K562 (cell line): ENCODE results near the gene NCOA6. TPM values are rescaled to one million over a fixed set of nuclear protein-coding genes. Genes with fewer than 3 reads are reported as not detected.

ENCODE experiments used
- ARID4B ChIP-seq: sonication (generic); formaldehyde crosslinking; IDR thresholded peaks from 2 replicates; pipeline ENCODE4 v1.8.0; 2022; ENCODE audit warnings: mild to moderate bottlenecking, missing genetic modification reagents
- BHLHE40 ChIP-seq: IDR thresholded peaks from 2 replicates; pipeline ENCODE4 v1.6.1; 2011; ENCODE audit warnings: low read length, improper control_type of control experiment
- BRD4 ChIP-seq: fragments of 200-600 bp; sonication (generic); IDR thresholded peaks from 2 replicates; pipeline ENCODE4 v1.6.1; 2017; ENCODE audit warnings: inconsistent platforms
- CBFB ChIP-seq: sonication (generic); formaldehyde crosslinking; IDR thresholded peaks from 2 replicates; pipeline ENCODE4 v1.4.0; 2020; ENCODE audit warnings: mild to moderate bottlenecking, missing genetic modification reagents
- CBX3 ChIP-seq, 2 experiments: IDR thresholded peaks; 1 replicate in 1 of 2; 2 replicates in 1 of 2; pipeline ENCODE4 v1.6.1; 2012; ENCODE audit warnings: inconsistent platforms in 2 of 2, low read length in 2 of 2, borderline replicate concordance in 1 of 2, control low read depth in 1 of 2
- CCNT2 ChIP-seq: IDR thresholded peaks from 2 replicates; pipeline ENCODE4 v1.6.1; 2011; ENCODE audit warnings: borderline replicate concordance, low read depth, mild to moderate bottlenecking, moderate library complexity, mixed read lengths, low read length; ENCODE audit not compliant: insufficient read length; ENCODE audit errors: extremely low read depth
- CXXC5 ChIP-seq: fragments of 250-450 bp; sonication (Bioruptor Pico); IDR thresholded peaks from 2 replicates; pipeline ENCODE4 v1.8.0; 2022; ENCODE audit warnings: inconsistent platforms, mild to moderate bottlenecking, moderate library complexity
- DPF2 ChIP-seq: fragments of 450-650 bp; IDR thresholded peaks from 2 replicates; pipeline ENCODE4 v1.6.1; 2016
- PHF21A ChIP-seq: fragments of 450-650 bp; IDR thresholded peaks from 2 replicates; pipeline ENCODE4 v1.6.1; 2017; ENCODE audit warnings: low read depth, borderline replicate concordance
- REST ChIP-seq, 2 experiments: fragments of 450-650 bp; formaldehyde crosslinking in 1 of 2; IDR thresholded peaks; 2 replicates each; pipeline versions ENCODE4 v1.4.0 to v1.6.1; 2014 to 2020; ENCODE audit warnings: mild to moderate bottlenecking in 2 of 2, borderline replicate concordance in 1 of 2, low read depth in 1 of 2
- TEAD1 ChIP-seq, 2 experiments: fragments of 450-650 bp in 1 of 2; sonication (generic) in 1 of 2; formaldehyde crosslinking; IDR thresholded peaks; 2 replicates each; pipeline versions ENCODE4 v1.4.0 to v1.8.0; 2020 to 2022; ENCODE audit warnings: mild to moderate bottlenecking in 2 of 2, missing genetic modification reagents in 1 of 2
- ZNF830 ChIP-seq: fragments of 250-450 bp; sonication (Bioruptor Pico); IDR thresholded peaks from 2 replicates; pipeline ENCODE4 v1.5.0; 2021; ENCODE audit warnings: mild to moderate bottlenecking
- polyA plus RNA-seq, 8 experiments: library from polyadenylated mRNA; depleted of rRNA in 4 of 8; stranded (reverse) in 5 of 8; unstranded in 3 of 8; fragments of >200 nt; fragmentation: Nextera tagmentation in 2 of 8; fragmentation: Illumina TruSeq in 1 of 8; extraction: Ambion mirVana in 2 of 8; extraction: Trizol in 1 of 8; gene quantifications; 2 replicates each; pipeline versions ENCODE4 v1.2.1 to v1.2.3, GENCODE V29; 2011 to 2014; ENCODE audit warnings: inconsistent platforms in 1 of 8, missing spikeins in 1 of 8
- total RNA-seq, 7 experiments: library from RNA; depleted of rRNA in 6 of 7; stranded (reverse); fragments of >200 nt in 6 of 7; fragmentation: Illumina TruSeq in 2 of 7; extraction: Trizol in 2 of 7; gene quantifications; 2 replicates each; pipeline versions ENCODE4 v1.2.1 to v1.2.3, GENCODE V29; 2011 to 2021; ENCODE audit warnings: low replicate concordance in 1 of 7

NCOA6 gene
- total and polyA plus RNA-seq, 9 of the 15 experiments (the other 6 are each of a cell fraction or from before 2014, with no cell fraction given), result 6.1 to 25.0 (median 9.5) TPM

DNA sequence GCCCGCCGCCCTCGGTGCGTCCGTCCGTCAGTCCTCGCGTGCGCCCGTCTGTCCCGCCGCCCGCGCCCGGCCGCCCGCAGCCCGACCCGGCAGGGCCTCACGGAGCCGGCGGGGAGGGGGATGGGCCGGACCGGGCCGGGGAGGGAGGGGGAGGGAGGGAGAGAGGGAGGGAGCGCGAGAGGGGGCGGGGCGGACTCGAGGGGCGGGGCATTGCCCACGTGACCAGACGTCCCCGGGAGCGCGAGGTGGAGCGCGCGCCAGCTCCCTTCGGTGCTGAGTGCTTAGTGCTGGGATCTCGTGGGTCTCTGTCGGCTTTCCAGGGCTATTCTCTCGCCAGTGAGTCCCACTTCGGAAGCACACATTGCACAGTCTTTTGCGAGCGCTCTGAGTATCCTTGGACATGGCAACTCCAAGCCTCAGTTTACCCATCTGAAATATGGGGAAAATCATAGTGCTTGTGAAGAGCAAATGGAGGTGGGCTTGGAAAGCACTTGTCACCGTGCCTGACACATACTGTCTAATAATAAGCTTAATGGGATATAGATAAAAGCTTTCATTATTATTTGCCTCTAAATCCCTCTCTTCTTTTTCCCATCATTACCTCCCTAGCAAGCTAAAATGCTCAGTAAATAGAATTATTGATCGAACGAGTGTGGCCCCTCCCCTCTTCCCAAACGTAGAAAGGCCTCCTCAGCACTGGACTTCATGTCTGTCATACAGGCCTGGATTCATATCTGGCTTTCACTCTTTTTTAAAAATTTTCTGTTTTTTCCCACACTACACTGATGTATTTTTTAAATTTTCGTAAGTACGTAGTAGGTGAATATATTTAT lies at the start of gene NCOA6 (continued):
- TF ChIP-seq ARID4B (CRISPR knock-in tag), result no peak
- no peak for TF ChIP-seq CBFB (CRISPR knock-in tag)
- peak in 1 of 2 experiments; percentile 81; a peak in 1 of 3 replicates for TF ChIP-seq CBX3 (IDR thresholded peaks at IDR 0.05; ENCODE audit: borderline replicate concordance in 1 of 2, low read length in 2 of 2)
- 0 out of 2 replicates have a peak, but pooled peaks have one; percentile 47 for TF ChIP-seq DPF2
- TF ChIP-seq REST (IDR thresholded peaks at IDR 0.05; ENCODE audit: borderline replicate concordance), result peak; percentile 41
- TF ChIP-seq REST (CRISPR knock-in tag; IDR thresholded peaks at IDR 0.05; ENCODE audit: low read depth), result no peak
- no peak for TF ChIP-seq CCNT2
- TF ChIP-seq ZNF830 (CRISPR knock-in tag), result no peak
- peak; percentile 66 for TF ChIP-seq CXXC5 (CRISPR knock-in tag)
- TF ChIP-seq BRD4, result no peak
- no peak for TF ChIP-seq TEAD1 (CRISPR knock-in tag; IDR thresholded peaks at IDR 0.05)
- no peak for TF ChIP-seq PHF21A
- TF ChIP-seq BHLHE40, result peak; percentile 56
